Measurements from ENCODE around the gene CYBA. TPM values are rescaled to one million over a fixed set of nuclear protein-coding genes. Genes with fewer than 3 reads are reported as not detected.

Gene CYBA
- total and polyA plus RNA-seq, 2 of the 13 experiments (the other 11 are each of a cell fraction or from before 2014, with no cell fraction given): 196 to 250 TPM

DNA sequence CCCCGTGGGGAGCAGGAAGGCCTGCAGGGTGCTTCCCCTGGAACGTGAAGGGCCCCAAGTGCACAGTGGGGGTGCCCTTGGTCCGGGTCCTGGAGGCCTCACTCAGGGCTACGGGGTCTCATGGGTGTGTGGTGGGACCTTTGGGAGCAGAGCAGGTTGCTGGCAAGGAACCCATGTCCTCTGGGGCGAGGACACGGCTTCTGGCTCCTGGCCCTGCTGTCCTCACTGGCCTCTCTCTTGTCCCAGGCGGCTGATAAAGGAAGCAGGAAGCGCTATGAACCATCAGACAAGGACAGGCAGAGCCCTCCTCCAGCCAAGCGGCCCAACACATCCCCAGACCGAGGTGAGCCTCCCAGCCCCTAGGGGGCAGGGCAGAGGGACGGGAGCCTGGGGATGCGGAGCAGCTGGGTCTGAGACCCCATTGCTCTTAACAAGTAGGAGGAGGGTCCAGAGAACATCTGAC is 22.3 kb downstream of the CYBA start:
- ChIA-PET CTCF (ENCODE audit: low intra/inter-chr PET ratio, low total read pairs) (no interaction called here), POLR2A (no interaction called here)
- peaks cover 3% of the 10 kb centered on the region; the same call in 1 of the 2 replicates for H4K20me1 ChIP-seq (ENCODE audit: insufficient read depth, low read length)
- intact Hi-C loops (cut with micrococcal nuclease; ENCODE audit: unreplicated experiment) (no loop called here), in situ Hi-C loops (cut with HindIII; ENCODE audit: extremely low pct_ligation_motif_present, low pct_unique_long_range_greater_than_20kb) (no loop called here)
- peak; percentile 83 for ATAC-seq
- no peaks in the 10 kb centered on the region for H3K9me3 ChIP-seq (ENCODE audit: low read length)
- H3K4me2 ChIP-seq (ENCODE audit: low read depth, low read length): no peak overlapping the region
- no peaks in the 10 kb centered on the region for H3K27me3 ChIP-seq (ENCODE audit: control insufficient read depth in 1 of 2, insufficient read depth in 2 of 2, low read length in 2 of 2)
- H3K9ac ChIP-seq (ENCODE audit: insufficient read depth, low read depth, low read length): no peak overlapping the region
- WGBS (ENCODE audit: low lambda C conversion rate): 83% methylated on average over 9 of the region's 12 CpGs
- no TSS peak for BruUV-seq (replicated peaks)
- FAIRE-seq: peak; percentile 76
- H3K4me1 ChIP-seq (ENCODE audit: insufficient read depth, low read length): no peaks in the 10 kb centered on the region
- peak; percentile 59 for DNase-seq (ENCODE audit: low spot score)
- H3K36me3 ChIP-seq (replicated peaks in 1 of 2; ENCODE audit: control insufficient read depth in 1 of 2, insufficient read depth in 2 of 2, low read length in 2 of 2): peaks cover 42 to 90% of the 10 kb centered on the region in 2 experiments
- no peaks in the 10 kb centered on the region for H3K79me2 ChIP-seq (ENCODE audit: insufficient read depth, low read length)
- no peak overlapping the region for H2AFZ ChIP-seq (ENCODE audit: low read length)
- H3K27ac ChIP-seq (ENCODE audit: extremely low read length, insufficient read depth, low read length): no peak overlapping the region
- no peak overlapping the region for H3K4me3 ChIP-seq (replicated peaks in 1 of 3; ENCODE audit: insufficient read depth in 1 of 3, low read depth in 2 of 3, low read length in 3 of 3)
- TF ChIP-seq PHB2 (IDR thresholded peaks at IDR 0.05; ENCODE audit: partially characterized antibody): no peak
- TF ChIP-seq NAIF1 (CRISPR knock-in tag; IDR thresholded peaks at IDR 0.05; ENCODE audit: borderline replicate concordance): no peak
- TF ChIP-seq, protein P1, sequence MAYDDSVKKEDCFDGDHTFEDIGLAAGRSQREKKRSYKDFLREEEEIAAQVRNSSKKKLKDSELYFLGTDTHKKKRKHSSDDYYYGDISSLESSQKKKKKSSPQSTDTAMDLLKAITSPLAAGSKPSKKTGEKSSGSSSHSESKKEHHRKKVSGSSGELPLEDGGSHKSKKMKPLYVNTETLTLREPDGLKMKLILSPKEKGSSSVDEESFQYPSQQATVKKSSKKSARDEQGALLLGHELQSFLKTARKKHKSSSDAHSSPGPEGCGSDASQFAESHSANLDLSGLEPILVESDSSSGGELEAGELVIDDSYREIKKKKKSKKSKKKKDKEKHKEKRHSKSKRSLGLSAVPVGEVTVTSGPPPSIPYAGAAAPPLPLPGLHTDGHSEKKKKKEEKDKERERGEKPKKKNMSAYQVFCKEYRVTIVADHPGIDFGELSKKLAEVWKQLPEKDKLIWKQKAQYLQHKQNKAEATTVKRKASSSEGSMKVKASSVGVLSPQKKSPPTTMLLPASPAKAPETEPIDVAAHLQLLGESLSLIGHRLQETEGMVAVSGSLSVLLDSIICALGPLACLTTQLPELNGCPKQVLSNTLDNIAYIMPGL (CRISPR knock-in tag; IDR thresholded peaks at IDR 0.05; ENCODE audit: borderline replicate concordance in 1 of 2, low read depth in 1 of 2): 0 out of 4 replicates have a peak, but pooled peaks of 1 of the 2 experiments have one; percentile 56
- TF ChIP-seq YEATS2 (CRISPR knock-in tag; IDR thresholded peaks at IDR 0.05; ENCODE audit: borderline replicate concordance): no peak
- TF ChIP-seq, protein P2, sequence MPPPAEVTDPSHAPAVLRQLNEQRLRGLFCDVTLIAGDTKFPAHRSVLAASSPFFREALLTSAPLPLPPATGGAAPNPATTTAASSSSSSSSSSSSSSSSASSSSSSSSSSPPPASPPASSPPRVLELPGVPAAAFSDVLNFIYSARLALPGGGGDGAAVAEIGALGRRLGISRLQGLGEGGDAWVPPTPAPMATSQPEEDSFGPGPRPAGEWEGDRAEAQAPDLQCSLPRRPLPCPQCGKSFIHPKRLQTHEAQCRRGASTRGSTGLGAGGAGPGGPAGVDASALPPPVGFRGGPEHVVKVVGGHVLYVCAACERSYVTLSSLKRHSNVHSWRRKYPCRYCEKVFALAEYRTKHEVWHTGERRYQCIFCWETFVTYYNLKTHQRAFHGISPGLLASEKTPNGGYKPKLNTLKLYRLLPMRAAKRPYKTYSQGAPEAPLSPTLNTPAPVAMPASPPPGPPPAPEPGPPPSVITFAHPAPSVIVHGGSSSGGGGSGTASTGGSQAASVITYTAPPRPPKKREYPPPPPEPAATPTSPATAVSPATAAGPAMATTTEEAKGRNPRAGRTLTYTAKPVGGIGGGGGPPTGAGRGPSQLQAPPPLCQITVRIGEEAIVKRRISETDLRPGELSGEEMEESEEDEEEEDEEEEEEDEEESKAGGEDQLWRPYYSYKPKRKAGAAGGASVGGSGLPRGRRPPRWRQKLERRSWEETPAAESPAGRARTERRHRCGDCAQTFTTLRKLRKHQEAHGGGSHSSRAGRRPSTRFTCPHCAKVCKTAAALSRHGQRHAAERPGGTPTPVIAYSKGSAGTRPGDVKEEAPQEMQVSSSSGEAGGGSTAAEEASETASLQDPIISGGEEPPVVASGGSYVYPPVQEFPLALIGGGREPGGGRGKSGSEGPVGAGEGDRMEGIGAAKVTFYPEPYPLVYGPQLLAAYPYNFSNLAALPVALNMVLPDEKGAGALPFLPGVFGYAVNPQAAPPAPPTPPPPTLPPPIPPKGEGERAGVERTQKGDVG (CRISPR knock-in tag; IDR thresholded peaks at IDR 0.05; ENCODE audit: borderline replicate concordance): peak; percentile 88; the same call in 1 of the 2 replicates
- TF ChIP-seq, protein P3, sequence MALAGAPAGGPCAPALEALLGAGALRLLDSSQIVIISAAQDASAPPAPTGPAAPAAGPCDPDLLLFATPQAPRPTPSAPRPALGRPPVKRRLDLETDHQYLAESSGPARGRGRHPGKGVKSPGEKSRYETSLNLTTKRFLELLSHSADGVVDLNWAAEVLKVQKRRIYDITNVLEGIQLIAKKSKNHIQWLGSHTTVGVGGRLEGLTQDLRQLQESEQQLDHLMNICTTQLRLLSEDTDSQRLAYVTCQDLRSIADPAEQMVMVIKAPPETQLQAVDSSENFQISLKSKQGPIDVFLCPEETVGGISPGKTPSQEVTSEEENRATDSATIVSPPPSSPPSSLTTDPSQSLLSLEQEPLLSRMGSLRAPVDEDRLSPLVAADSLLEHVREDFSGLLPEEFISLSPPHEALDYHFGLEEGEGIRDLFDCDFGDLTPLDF (CRISPR knock-in tag; IDR thresholded peaks at IDR 0.05): no peak
- 0 out of 2 replicates have a peak, but pooled peaks have one; percentile 31 for TF ChIP-seq ZSCAN31 (CRISPR knock-in tag; IDR thresholded peaks at IDR 0.05; ENCODE audit: low read depth)
- no peak for TF ChIP-seq ZNF17 (CRISPR knock-in tag; IDR thresholded peaks at IDR 0.05)
- TF ChIP-seq, protein P4, sequence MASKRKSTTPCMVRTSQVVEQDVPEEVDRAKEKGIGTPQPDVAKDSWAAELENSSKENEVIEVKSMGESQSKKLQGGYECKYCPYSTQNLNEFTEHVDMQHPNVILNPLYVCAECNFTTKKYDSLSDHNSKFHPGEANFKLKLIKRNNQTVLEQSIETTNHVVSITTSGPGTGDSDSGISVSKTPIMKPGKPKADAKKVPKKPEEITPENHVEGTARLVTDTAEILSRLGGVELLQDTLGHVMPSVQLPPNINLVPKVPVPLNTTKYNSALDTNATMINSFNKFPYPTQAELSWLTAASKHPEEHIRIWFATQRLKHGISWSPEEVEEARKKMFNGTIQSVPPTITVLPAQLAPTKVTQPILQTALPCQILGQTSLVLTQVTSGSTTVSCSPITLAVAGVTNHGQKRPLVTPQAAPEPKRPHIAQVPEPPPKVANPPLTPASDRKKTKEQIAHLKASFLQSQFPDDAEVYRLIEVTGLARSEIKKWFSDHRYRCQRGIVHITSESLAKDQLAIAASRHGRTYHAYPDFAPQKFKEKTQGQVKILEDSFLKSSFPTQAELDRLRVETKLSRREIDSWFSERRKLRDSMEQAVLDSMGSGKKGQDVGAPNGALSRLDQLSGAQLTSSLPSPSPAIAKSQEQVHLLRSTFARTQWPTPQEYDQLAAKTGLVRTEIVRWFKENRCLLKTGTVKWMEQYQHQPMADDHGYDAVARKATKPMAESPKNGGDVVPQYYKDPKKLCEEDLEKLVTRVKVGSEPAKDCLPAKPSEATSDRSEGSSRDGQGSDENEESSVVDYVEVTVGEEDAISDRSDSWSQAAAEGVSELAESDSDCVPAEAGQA (IDR thresholded peaks at IDR 0.05; ENCODE audit: low read depth): no peak
- TF ChIP-seq, protein P4 (CRISPR knock-in tag; IDR thresholded peaks at IDR 0.05; ENCODE audit: borderline replicate concordance): no peak
- no peak for TF ChIP-seq TOPORS (CRISPR knock-in tag; IDR thresholded peaks at IDR 0.05)
